ENCODE results near the gene TMEM266.

GRCh38 chr15:76172782-76173181, 113.0 kb downstream of the TMEM266 start:
- TF ChIP-seq EZH2 (IDR thresholded peaks at IDR 0.05; ENCODE audit: borderline replicate concordance, low read length) (no peak), CTCF (conservative IDR thresholded peaks at IDR 0.05 in 1 of 2, IDR thresholded peaks at IDR 0.05 in 1 of 2; ENCODE audit: extremely low read depth in 1 of 2, insufficient read depth in 1 of 2, low read depth in 1 of 2, low read length in 2 of 2) (no peak)
